Measurements from ENCODE around the gene TCIRG1. TPM values are rescaled to one million over a fixed set of nuclear protein-coding genes. Genes with fewer than 3 reads are reported as not detected.

TCIRG1 gene
- total RNA-seq, 4 donors from 2014 or later, result 29.6 to 57.1 (median 34.8) TPM

GRCh38 chr11:68018730-68019190 is 20.1 kb upstream of the TCIRG1 start:
- no peak for DNase-seq (ENCODE audit: low spot score in 2 of 2)
- no peak for TF ChIP-seq POLR2A (IDR thresholded peaks at IDR 0.05)
- TF ChIP-seq CTCF (IDR thresholded peaks at IDR 0.05), result no peak
- intact Hi-C loops (cut with DNase I; ENCODE audit: low total_unique reads), result no loop called here
- no peak overlapping the region for H3K4me3 ChIP-seq (ENCODE audit: low read depth, poor library complexity, severe bottlenecking)
- 90% methylated on average over 18 of the region's 18 CpGs for WGBS, 2 donors

GRCh38 chr11:68019486-68019885 is 19.3 kb upstream of the TCIRG1 start:
- no peak overlapping the region for H3K4me3 ChIP-seq (ENCODE audit: low read depth, poor library complexity, severe bottlenecking)
- 82 to 91% methylated on average over 10 to 12 of the region's 12 CpGs for WGBS, 2 donors
- TF ChIP-seq POLR2A (IDR thresholded peaks at IDR 0.05) (no peak), CTCF (IDR thresholded peaks at IDR 0.05) (no peak)
- intact Hi-C loops (cut with DNase I; ENCODE audit: low total_unique reads), result no loop called here
- no peak for DNase-seq (ENCODE audit: low spot score in 2 of 2)

GRCh38 chr11:68020575-68020974 is 18.2 kb upstream of the TCIRG1 start:
- intact Hi-C loops (cut with DNase I; ENCODE audit: low total_unique reads), result no loop called here
- H3K4me3 ChIP-seq (ENCODE audit: low read depth, poor library complexity, severe bottlenecking), result no peak overlapping the region
- DNase-seq (ENCODE audit: low spot score in 2 of 2), result no peak
- WGBS, 2 donors, result 44 to 57% methylated on average over 11 of the region's 11 CpGs
- TF ChIP-seq CTCF (IDR thresholded peaks at IDR 0.05) (no peak), POLR2A (IDR thresholded peaks at IDR 0.05) (no peak)

- TF ChIP-seq CTCF (IDR thresholded peaks at IDR 0.05) (no peak), POLR2A (IDR thresholded peaks at IDR 0.05) (no peak)
- intact Hi-C loops (cut with DNase I; ENCODE audit: low total_unique reads), result no loop called here
- 75 to 79% methylated on average over 26 to 27 of the region's 27 CpGs for WGBS, 2 donors
- no peak overlapping the region for H3K4me3 ChIP-seq (ENCODE audit: low read depth, poor library complexity, severe bottlenecking)
- no peak for DNase-seq (ENCODE audit: low spot score in 2 of 2)
These were observed 17.5 kb upstream of the TCIRG1 start for GRCh38 chr11:68021167-68021787.

- no peak for DNase-seq (ENCODE audit: low spot score in 2 of 2)
- TF ChIP-seq POLR2A (IDR thresholded peaks at IDR 0.05) (no peak), CTCF (IDR thresholded peaks at IDR 0.05) (no peak)
- intact Hi-C loops (cut with DNase I; ENCODE audit: low total_unique reads), result no loop called here
- 85% methylated on average over 12 of the region's 13 CpGs; no CpG with 5 or more reads in 1 of the 2 donors for WGBS, 2 donors
- no peak overlapping the region for H3K4me3 ChIP-seq (ENCODE audit: low read depth, poor library complexity, severe bottlenecking)
These were observed 16.3 kb upstream of the TCIRG1 start for GRCh38 chr11:68022531-68022930.

- no peak overlapping the region for H3K4me3 ChIP-seq (ENCODE audit: low read depth, poor library complexity, severe bottlenecking)
- 94% methylated on average over 5 of the region's 5 CpGs for WGBS, 2 donors
- DNase-seq (ENCODE audit: low spot score in 2 of 2), result no peak
- intact Hi-C loops (cut with DNase I; ENCODE audit: low total_unique reads), result no loop called here
- TF ChIP-seq CTCF (IDR thresholded peaks at IDR 0.05) (no peak), POLR2A (IDR thresholded peaks at IDR 0.05) (no peak)
These were observed 14.3 kb upstream of the TCIRG1 start for GRCh38 chr11:68024508-68024907.

Measured in lower leg skin (tissue), 4 donors.